Left renal cortex interstitium (tissue), 4 donors: ENCODE data around the gene VCY. TPM values are rescaled to one million over a fixed set of nuclear protein-coding genes. Genes with fewer than 3 reads are reported as not detected.
"Not testable (repeated sequence)": the region's sequence is repeated elsewhere in the genome, so short reads cannot be mapped to it uniquely, and the experiment has no call there.

Experiments
- DNase-seq, 4 donors: peaks; one replicate each; pipeline ENCODE4 v3.0.0-alpha.2; 2013; ENCODE audit warnings: low read depth in 4 of 4, low spot score in 2 of 4, missing footprints in 1 of 4
- polyA plus RNA-seq, 4 donors: library from polyadenylated mRNA; unstranded; fragments of 120-200 nt; gene quantifications; one replicate each; pipeline ENCODE4 v1.2.1, GENCODE V29; 2013; ENCODE audit not compliant: insufficient read length in 4 of 4

VCY gene
- not detected for polyA plus RNA-seq

DNA sequence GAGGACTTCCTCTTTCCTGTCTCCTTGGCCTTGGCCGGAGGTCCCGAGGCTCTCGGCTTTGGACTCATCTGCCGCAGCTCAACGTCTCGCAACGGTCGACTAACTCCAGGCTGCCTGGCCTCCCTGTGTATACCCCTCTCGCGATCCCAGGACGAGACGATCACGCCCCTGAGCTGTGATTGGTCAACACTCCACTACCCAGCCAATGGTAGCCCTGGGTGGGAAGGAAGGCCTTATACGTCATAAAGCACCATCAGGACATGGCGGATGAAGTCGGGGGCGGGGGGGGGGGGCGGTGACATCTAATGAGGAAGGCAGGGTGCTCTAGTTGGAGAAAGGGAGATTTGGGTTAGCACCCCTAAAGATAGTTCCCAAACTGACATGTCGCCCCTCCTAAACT is at the start of gene VCY:
Gene VCY, minus strand, starts transcription at position 101 of the 400 bp plus-strand sequence. Its CDS starts 33 bp downstream, at position 68.
- not testable (repeated sequence) for DNase-seq

DNA sequence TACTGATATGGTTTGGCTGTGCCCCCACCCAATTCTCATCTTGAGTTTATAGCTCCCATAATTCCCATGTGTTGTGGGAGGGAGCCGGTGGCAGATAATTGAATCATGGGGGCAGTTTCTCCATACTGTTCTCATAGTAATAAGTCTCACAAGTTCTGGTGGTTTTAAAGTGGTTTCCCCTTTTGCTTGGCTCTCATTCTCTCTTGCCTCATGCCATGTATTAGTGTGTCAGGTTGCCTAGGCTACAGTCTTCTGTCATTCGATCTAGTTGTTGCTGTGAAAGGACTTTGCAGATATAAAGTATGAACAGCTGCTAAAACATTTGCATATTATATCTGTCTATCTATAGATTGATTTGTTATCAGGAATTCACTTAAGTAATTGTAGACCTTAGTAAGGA is 44.1 kb upstream of the VCY start:
- DNase-seq: not testable (repeated sequence)

DNA sequence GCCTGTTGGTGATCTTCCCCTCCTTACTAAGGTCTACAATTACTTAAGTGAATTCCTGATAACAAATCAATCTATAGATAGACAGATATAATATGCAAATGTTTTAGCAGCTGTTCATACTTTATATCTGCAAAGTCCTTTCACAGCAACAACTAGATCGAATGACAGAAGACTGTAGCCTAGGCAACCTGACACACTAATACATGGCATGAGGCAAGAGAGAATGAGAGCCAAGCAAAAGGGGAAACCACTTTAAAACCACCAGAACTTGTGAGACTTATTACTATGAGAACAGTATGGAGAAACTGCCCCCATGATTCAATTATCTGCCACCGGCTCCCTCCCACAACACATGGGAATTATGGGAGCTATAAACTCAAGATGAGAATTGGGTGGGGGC is 25.6 kb upstream of the VCY start:
- DNase-seq: not testable (repeated sequence)

DNA sequence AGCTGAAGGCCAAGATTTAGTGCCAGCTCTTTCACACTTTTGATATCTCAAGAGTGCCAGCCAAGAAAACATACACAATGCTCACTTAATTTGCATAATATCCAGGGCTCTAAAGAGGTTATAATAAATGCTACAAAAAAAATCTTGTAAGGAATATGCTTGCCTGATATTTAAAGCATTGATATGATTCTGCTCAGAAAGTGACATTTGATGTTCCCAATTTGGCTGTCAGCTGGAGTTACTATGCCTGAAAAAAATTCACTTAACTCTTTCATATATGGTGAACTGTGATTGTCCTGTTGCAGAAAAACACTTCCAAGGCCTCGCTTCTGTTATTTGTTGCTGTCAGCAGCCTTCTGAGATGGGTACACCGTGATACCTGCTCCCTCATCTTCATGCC is 43.9 kb downstream of the VCY start:
- DNase-seq: not testable (repeated sequence)

Other genes starting within 250 kb of the VCY start
- not detected for gene VCY1B, start 69.8 kb upstream of the VCY start, polyA plus RNA-seq